Hindlimb muscle (tissue), 1 donor: ENCODE data around the gene KCNG2. TPM values are rescaled to one million over a fixed set of nuclear protein-coding genes. Genes with fewer than 3 reads are reported as not detected.

Experiments used
- DNase-seq: peaks from one replicate; pipeline ENCODE4 v3.0.0-alpha.2; 2013
- polyA plus RNA-seq: library from polyadenylated mRNA; unstranded; fragments of 120-200 nt; gene quantifications from one replicate; pipeline ENCODE4 v1.2.1, GENCODE V29; 2013; ENCODE audit not compliant: insufficient read length

KCNG2 gene
- polyA plus RNA-seq, 1 donor = 0.86 TPM

- DNase-seq = no peak
Measured at GRCh38 chr18:79768745-79769144, 29.0 kb upstream of the KCNG2 start.

- no peak for DNase-seq
Measured at GRCh38 chr18:79769698-79770500, 27.8 kb upstream of the KCNG2 start.

GRCh38 chr18:79770501-79770815 lies 27.3 kb upstream of the KCNG2 start:
- DNase-seq = no peak

- no peak for DNase-seq
Measured at GRCh38 chr18:79770826-79771225, 26.9 kb upstream of the KCNG2 start.

- DNase-seq = no peak
Measured at GRCh38 chr18:79771446-79772107, 26.2 kb upstream of the KCNG2 start.

GRCh38 chr18:79772108-79772864 lies 25.5 kb upstream of the KCNG2 start:
- DNase-seq = no peak

GRCh38 chr18:79772865-79773696 lies 24.7 kb upstream of the KCNG2 start:
- DNase-seq = no peak

GRCh38 chr18:79774111-79774510 lies 23.6 kb upstream of the KCNG2 start:
- no peak for DNase-seq

GRCh38 chr18:79775441-79776221 lies 22.1 kb upstream of the KCNG2 start:
- no peak for DNase-seq

GRCh38 chr18:79776674-79777073 lies 21.1 kb upstream of the KCNG2 start:
- no peak for DNase-seq

GRCh38 chr18:79778291-79778791 lies 19.4 kb upstream of the KCNG2 start:
- no peak for DNase-seq

- DNase-seq = no peak
Measured at GRCh38 chr18:79779021-79779699, 18.6 kb upstream of the KCNG2 start.

- no peak for DNase-seq
Measured at GRCh38 chr18:79779700-79780190, 18.0 kb upstream of the KCNG2 start.

- DNase-seq = no peak
Measured at GRCh38 chr18:79780547-79780946, 17.2 kb upstream of the KCNG2 start.

- no peak for DNase-seq
Measured at GRCh38 chr18:79781331-79781941, 16.3 kb upstream of the KCNG2 start.

- no peak for DNase-seq
Measured at GRCh38 chr18:79782566-79783308, 15.0 kb upstream of the KCNG2 start.

- DNase-seq = no peak
Measured at GRCh38 chr18:79784071-79784913, 13.4 kb upstream of the KCNG2 start.

GRCh38 chr18:79784965-79785770 lies 12.6 kb upstream of the KCNG2 start:
- DNase-seq = no peak
